HUES6 (cell line): ENCODE data around the gene TRIM63.

ENCODE experiments used
- H3K27ac ChIP-seq: 2 replicates; pipeline ENCODE4 v1.7.0; 2013; ENCODE audit warnings: low read depth, mild to moderate bottlenecking, low read length, inconsistent platforms
- H3K27me3 ChIP-seq: 2 replicates; pipeline ENCODE4 v1.6.1; 2013; ENCODE audit warnings: low read length; ENCODE audit not compliant: control insufficient read depth, insufficient read depth
- H3K36me3 ChIP-seq: 2 replicates; pipeline ENCODE4 v1.6.1; 2013; ENCODE audit warnings: low read length; ENCODE audit not compliant: control insufficient read depth, insufficient read depth
- H3K4me1 ChIP-seq: 2 replicates; pipeline ENCODE4 v1.6.1; 2013; ENCODE audit warnings: low read length; ENCODE audit not compliant: control insufficient read depth, insufficient read depth
- H3K4me3 ChIP-seq: 2 replicates; pipeline ENCODE4 v1.5.1; 2013; ENCODE audit warnings: low read depth, low read length
- H3K9ac ChIP-seq: one replicate; pipeline ENCODE4 v1.6.1; 2013; ENCODE audit warnings: mild to moderate bottlenecking, low read length
- H3K9me3 ChIP-seq: 2 replicates; pipeline ENCODE4 v1.6.1; 2013; ENCODE audit warnings: low read depth, low read length; ENCODE audit not compliant: control insufficient read depth, insufficient read depth

Gene TRIM63

GRCh38 chr1:26031196-26031595, 36.2 kb downstream of the TRIM63 start:
- Histone ChIP-seq H3K4me1 (peaks cover 8% of the 10 kb centered on the region; the same call in 1 of the 2 replicates), H3K9me3 (no peaks in the 10 kb centered on the region), H3K27ac (no peak overlapping the region), H3K9ac (no peak overlapping the region), H3K4me3 (no peak overlapping the region), H3K36me3 (no peaks in the 10 kb centered on the region), H3K27me3 (peaks cover 28% of the 10 kb centered on the region)

- Histone ChIP-seq H3K9ac (no peak overlapping the region), H3K27ac (no peak overlapping the region), H3K4me3 (no peak overlapping the region), H3K36me3 (no peaks in the 10 kb centered on the region), H3K27me3 (peaks cover 26% of the 10 kb centered on the region), H3K4me1 (peaks cover 7% of the 10 kb centered on the region; the same call in 1 of the 2 replicates), H3K9me3 (no peaks in the 10 kb centered on the region)
Observed at GRCh38 chr1:26029864-26030481, 37.5 kb downstream of the TRIM63 start.

GRCh38 chr1:26029054-26029863, 38.2 kb downstream of the TRIM63 start:
- H3K9ac ChIP-seq = no peak overlapping the region
- H3K4me1 ChIP-seq = no peaks in the 10 kb centered on the region
- H3K27me3 ChIP-seq = peaks cover 19% of the 10 kb centered on the region
- no peak overlapping the region for H3K4me3 ChIP-seq
- H3K9me3 ChIP-seq = no peaks in the 10 kb centered on the region
- H3K36me3 ChIP-seq = no peaks in the 10 kb centered on the region
- no peak overlapping the region for H3K27ac ChIP-seq

- Histone ChIP-seq H3K27ac (no peak overlapping the region), H3K9me3 (no peaks in the 10 kb centered on the region), H3K36me3 (no peaks in the 10 kb centered on the region), H3K4me1 (no peaks in the 10 kb centered on the region), H3K9ac (no peak overlapping the region), H3K4me3 (no peak overlapping the region), H3K27me3 (peaks cover 12% of the 10 kb centered on the region)
Observed at GRCh38 chr1:26028490-26028980, 38.9 kb downstream of the TRIM63 start.

- Histone ChIP-seq H3K27ac (no peak overlapping the region), H3K9ac (no peak overlapping the region), H3K4me3 (no peak overlapping the region), H3K36me3 (no peaks in the 10 kb centered on the region), H3K9me3 (no peaks in the 10 kb centered on the region), H3K4me1 (no peaks in the 10 kb centered on the region), H3K27me3 (0 out of 2 replicates have a peak, but pooled peaks cover 6% of the 10 kb centered on the region)
Observed at GRCh38 chr1:26027716-26028489, 39.5 kb downstream of the TRIM63 start.

DNA sequence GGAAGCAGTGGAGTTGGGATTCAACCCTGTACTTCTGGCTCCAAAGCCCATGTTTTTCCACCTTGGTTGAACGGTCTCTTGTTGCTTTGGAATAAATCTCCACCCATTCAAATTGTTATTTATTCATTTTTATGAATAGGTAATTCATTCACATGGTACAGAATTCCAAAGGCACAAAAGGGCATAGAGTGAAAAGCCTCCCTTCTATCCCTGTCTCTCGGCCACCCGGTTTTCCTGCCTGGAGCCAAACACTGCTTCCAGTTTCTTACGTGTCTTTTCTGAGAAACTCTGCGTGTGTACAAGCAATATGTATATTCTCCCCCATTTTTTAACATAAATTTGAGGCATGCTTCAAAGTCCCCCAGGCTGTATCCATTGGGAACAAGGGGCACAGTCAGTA, 41.9 kb downstream of the TRIM63 start:
- no peak overlapping the region for H3K4me3 ChIP-seq
- H3K27ac ChIP-seq = no peak overlapping the region
- peaks cover 13% of the 10 kb centered on the region for H3K4me1 ChIP-seq

DNA sequence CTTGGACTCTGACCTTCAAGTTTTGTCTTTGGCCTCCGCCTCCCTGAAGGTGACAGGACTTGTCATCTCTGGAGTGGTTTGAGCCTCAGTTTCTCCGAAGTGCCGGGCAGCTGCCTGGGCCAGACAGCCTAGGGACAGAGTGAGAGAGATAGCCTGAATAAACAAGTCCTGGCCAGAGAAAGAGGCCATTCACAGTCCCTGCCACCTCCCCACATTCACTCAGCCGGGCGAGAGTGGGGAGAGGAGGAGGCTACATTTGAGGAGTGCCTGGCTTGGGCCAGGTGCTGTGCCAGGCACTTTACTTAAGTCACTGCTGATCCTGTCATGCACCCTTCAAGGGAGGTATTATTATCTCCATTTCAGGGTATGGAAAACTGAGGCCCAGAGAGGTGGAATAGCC, 42.4 kb downstream of the TRIM63 start:
- H3K27ac ChIP-seq = no peak overlapping the region
- no peaks in the 10 kb centered on the region for H3K27me3 ChIP-seq
- peaks cover 13% of the 10 kb centered on the region for H3K4me1 ChIP-seq
- H3K9ac ChIP-seq = no peak overlapping the region
- no peaks in the 10 kb centered on the region for H3K9me3 ChIP-seq
- no peaks in the 10 kb centered on the region for H3K36me3 ChIP-seq
- H3K4me3 ChIP-seq = no peak overlapping the region

More for the DNA sequence above, 41.9 kb downstream of the TRIM63 start:
- H3K9me3 ChIP-seq = no peaks in the 10 kb centered on the region
- no peaks in the 10 kb centered on the region for H3K27me3 ChIP-seq
- no peaks in the 10 kb centered on the region for H3K36me3 ChIP-seq
- no peak overlapping the region for H3K9ac ChIP-seq

- Histone ChIP-seq H3K4me3 (no peak overlapping the region), H3K9ac (no peak overlapping the region), H3K36me3 (no peaks in the 10 kb centered on the region), H3K27me3 (no peaks in the 10 kb centered on the region), H3K27ac (no peak overlapping the region), H3K4me1 (peaks cover 13% of the 10 kb centered on the region), H3K9me3 (no peaks in the 10 kb centered on the region)
Observed at GRCh38 chr1:26023826-26024225, 43.6 kb downstream of the TRIM63 start.

- Histone ChIP-seq H3K27ac (no peak overlapping the region), H3K9ac (no peak overlapping the region), H3K36me3 (no peaks in the 10 kb centered on the region), H3K4me1 (peaks cover 17% of the 10 kb centered on the region), H3K4me3 (no peak overlapping the region), H3K27me3 (no peaks in the 10 kb centered on the region), H3K9me3 (no peaks in the 10 kb centered on the region)
Observed at GRCh38 chr1:26023009-26023408, 44.4 kb downstream of the TRIM63 start.

DNA sequence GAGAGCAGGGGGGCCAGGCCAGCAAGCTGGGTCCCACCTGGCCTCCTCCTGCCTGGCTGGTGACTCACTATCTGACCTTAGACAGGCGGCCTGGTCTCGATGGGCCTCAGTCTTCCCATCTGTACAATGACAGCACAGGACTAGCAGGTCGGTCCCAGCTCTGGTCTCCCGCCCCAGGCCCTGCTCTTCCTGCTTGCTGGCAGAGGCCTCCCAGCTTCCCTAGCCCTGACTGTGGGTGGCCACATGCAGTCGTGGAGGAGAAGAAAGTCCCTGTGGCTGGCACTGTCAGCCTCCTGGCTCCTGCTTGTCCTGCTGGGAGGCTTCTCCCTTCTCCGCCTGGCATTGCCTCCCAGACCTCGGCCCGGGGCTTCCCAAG, 45.0 kb downstream of the TRIM63 start:
- Histone ChIP-seq H3K4me3 (no peak overlapping the region; the same call in 1 of the 2 replicates), H3K9ac (no peak overlapping the region)

More for the DNA sequence above, 45.0 kb downstream of the TRIM63 start:
- Histone ChIP-seq H3K9me3 (no peaks in the 10 kb centered on the region), H3K27me3 (no peaks in the 10 kb centered on the region), H3K4me1 (peaks cover 18% of the 10 kb centered on the region), H3K36me3 (no peaks in the 10 kb centered on the region), H3K27ac (no peak overlapping the region)
